ENCODE measurements around the gene CENPT. TPM values are rescaled to one million over a fixed set of nuclear protein-coding genes. Genes with fewer than 3 reads are reported as not detected.

The CENPT gene
- total RNA-seq, 6 donors from 2014 or later: 30.6 to 201 (median 50.6) TPM

DNA sequence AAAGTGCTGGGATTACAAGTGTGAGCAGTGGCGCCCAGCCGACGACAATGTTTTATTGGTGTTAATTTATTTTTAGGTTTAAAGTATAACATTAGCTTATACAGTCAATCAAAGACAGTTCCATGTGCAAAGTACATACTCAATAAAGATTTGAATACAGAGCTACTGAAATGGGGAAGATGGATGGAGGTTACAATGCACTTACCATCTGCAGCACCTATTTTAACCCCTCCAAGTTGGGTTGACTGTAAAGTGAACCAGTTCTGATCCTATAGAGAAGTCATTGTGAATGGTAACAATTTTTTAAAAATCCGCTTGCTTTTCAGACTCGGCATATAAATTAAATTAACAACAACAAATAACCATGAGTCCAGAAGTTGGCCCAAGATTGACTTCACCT, 44.9 kb upstream of the CENPT start:
- H3K4me1 ChIP-seq: peaks cover 28 to 44% (median 33%) of the 10 kb centered on the region in 4 donors
- H3K9me3 ChIP-seq: no peaks in the 10 kb centered on the region
- no peak for DNase-seq
- H3K4me3 ChIP-seq: peak overlapping the region in 3 of 4 donors; percentile 78 to 97 (median 90)
- TF ChIP-seq POLR2A (IDR thresholded peaks at IDR 0.05) (no peak), EP300 (IDR thresholded peaks at IDR 0.05) (no peak), POLR2AphosphoS5 (IDR thresholded peaks at IDR 0.05) (no peak)
- TF ChIP-seq, protein P1, sequence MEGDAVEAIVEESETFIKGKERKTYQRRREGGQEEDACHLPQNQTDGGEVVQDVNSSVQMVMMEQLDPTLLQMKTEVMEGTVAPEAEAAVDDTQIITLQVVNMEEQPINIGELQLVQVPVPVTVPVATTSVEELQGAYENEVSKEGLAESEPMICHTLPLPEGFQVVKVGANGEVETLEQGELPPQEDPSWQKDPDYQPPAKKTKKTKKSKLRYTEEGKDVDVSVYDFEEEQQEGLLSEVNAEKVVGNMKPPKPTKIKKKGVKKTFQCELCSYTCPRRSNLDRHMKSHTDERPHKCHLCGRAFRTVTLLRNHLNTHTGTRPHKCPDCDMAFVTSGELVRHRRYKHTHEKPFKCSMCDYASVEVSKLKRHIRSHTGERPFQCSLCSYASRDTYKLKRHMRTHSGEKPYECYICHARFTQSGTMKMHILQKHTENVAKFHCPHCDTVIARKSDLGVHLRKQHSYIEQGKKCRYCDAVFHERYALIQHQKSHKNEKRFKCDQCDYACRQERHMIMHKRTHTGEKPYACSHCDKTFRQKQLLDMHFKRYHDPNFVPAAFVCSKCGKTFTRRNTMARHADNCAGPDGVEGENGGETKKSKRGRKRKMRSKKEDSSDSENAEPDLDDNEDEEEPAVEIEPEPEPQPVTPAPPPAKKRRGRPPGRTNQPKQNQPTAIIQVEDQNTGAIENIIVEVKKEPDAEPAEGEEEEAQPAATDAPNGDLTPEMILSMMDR (IDR thresholded peaks at IDR 0.05): no peak
- 74 to 77% methylated on average over 5 of the region's 5 CpGs for WGBS, 2 donors
- peak overlapping the region; percentile 23 to 97 (median 86) for H3K27ac ChIP-seq
- no peaks in the 10 kb centered on the region for H3K36me3 ChIP-seq
- ATAC-seq (ENCODE audit: low FRiP score in 2 of 2): no peak
- no peaks in the 10 kb centered on the region for H3K27me3 ChIP-seq

DNA sequence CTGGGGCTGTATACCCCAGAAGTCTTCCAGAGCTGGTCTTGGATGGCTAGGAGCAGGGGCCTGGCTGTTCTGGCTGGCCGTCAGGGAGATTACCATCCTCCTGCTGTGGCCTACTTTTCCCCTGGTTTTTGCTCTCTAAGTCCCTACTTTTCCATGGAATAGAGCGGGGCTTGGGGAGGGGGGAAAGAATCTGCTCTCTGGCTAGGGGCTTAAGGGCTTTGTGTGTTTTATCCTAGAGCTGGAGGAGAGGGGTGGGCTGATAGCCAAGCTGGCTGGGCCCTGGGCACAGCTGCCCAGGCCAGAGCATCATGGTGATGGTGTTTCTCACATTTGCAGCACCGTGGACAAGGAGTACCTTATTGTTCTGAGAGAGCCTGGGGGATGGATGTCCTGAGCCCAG, 40.8 kb upstream of the CENPT start:
- peaks cover 4 to 32% (median 15%) of the 10 kb centered on the region in 4 donors for H3K4me1 ChIP-seq
- no peak for ATAC-seq (ENCODE audit: low FRiP score in 2 of 2)
- TF ChIP-seq EP300 (IDR thresholded peaks at IDR 0.05) (no peak), POLR2AphosphoS5 (IDR thresholded peaks at IDR 0.05) (no peak), POLR2A (IDR thresholded peaks at IDR 0.05) (no peak)
- TF ChIP-seq, protein P1 (IDR thresholded peaks at IDR 0.05): no peak
- H3K27me3 ChIP-seq: no peaks in the 10 kb centered on the region
- no peaks in the 10 kb centered on the region for H3K9me3 ChIP-seq
- no peak overlapping the region for H3K4me3 ChIP-seq
- no peak for DNase-seq
- peaks cover 0 to 27% (median 16%) of the 10 kb centered on the region in 4 donors for H3K36me3 ChIP-seq
- WGBS, 2 donors: 76 to 79% methylated on average over 2 to 3 of the region's 3 CpGs
- H3K27ac ChIP-seq: no peak overlapping the region

DNA sequence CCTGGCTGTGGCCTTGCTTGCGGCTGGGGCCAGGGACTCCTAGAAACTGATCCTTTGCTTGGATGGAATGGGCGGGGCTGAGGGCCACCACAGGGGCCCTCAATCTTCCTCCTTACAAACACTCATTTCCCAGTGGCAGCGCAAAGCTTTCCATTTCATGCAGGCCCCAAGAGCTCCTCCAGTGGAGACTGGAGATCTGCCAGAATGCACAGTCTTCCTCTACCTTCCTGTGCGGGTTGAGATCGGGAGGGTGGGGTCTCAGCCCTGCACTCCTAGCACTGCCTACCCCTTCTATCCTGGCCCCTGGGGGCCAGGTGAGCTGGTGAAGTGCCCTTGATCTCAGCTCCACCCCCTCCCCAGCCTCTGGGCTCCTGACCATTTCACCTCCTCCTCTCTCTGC, 38.9 kb upstream of the CENPT start:
- DNase-seq (peak in 1 of 2 donors; percentile 76), ATAC-seq (ENCODE audit: low FRiP score in 2 of 2) (peak in 1 of 2 donors; percentile 56)
- H3K4me1 ChIP-seq: peaks cover 0 to 26% (median 8%) of the 10 kb centered on the region in 4 donors
- H3K36me3 ChIP-seq: peaks cover 14 to 47% (median 36%) of the 10 kb centered on the region in 4 donors
- H3K9me3 ChIP-seq: no peaks in the 10 kb centered on the region
- no peak overlapping the region for H3K4me3 ChIP-seq
- TF ChIP-seq POLR2AphosphoS5 (IDR thresholded peaks at IDR 0.05): no peak
- TF ChIP-seq EP300 (IDR thresholded peaks at IDR 0.05): no peak
- TF ChIP-seq, protein P1 (IDR thresholded peaks at IDR 0.05): no peak
- no peak for TF ChIP-seq POLR2A (IDR thresholded peaks at IDR 0.05)
- WGBS, 2 donors: 50 to 81% methylated on average over 5 of the region's 5 CpGs
- H3K27ac ChIP-seq: peak overlapping the region in 3 of 4 donors; percentile 19 to 60 (median 53)
- no peaks in the 10 kb centered on the region for H3K27me3 ChIP-seq

DNA sequence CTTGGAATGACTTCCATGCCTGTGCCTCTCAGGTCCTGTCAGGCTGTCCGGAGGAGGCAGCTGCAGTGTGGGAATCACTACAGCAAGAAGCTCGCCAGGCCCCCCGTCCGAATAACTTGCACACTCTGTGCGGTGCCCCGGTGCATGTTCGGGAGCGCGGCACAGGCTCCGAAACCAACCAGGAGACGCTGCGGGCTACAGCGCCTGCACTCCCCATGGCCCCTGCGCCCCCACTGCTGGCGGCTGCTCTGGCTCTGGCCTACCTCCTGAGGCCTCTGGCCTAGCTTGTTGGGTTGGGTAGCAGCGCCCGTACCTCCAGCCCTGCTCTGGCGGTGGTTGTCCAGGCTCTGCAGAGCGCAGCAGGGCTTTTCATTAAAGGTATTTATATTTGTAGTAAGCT, 38.5 kb upstream of the CENPT start:
- Histone ChIP-seq H3K4me3 (no peak overlapping the region), H3K27me3 (no peaks in the 10 kb centered on the region), H3K27ac (peak overlapping the region in 3 of 4 donors; percentile 19 to 60 (median 53)), H3K36me3 (peaks cover 18 to 51% (median 40%) of the 10 kb centered on the region in 4 donors), H3K9me3 (no peaks in the 10 kb centered on the region), H3K4me1 (peaks cover 0 to 26% (median 8%) of the 10 kb centered on the region in 4 donors)
- ATAC-seq (ENCODE audit: low FRiP score in 2 of 2) (no peak), DNase-seq (peak in 1 of 2 donors; percentile 78)
- 86 to 95% methylated on average over 7 to 19 of the region's 19 CpGs for WGBS, 2 donors
- TF ChIP-seq POLR2AphosphoS5 (IDR thresholded peaks at IDR 0.05) (no peak), EP300 (IDR thresholded peaks at IDR 0.05) (no peak), POLR2A (IDR thresholded peaks at IDR 0.05) (no peak)
- TF ChIP-seq, protein P1 (IDR thresholded peaks at IDR 0.05): no peak

DNA sequence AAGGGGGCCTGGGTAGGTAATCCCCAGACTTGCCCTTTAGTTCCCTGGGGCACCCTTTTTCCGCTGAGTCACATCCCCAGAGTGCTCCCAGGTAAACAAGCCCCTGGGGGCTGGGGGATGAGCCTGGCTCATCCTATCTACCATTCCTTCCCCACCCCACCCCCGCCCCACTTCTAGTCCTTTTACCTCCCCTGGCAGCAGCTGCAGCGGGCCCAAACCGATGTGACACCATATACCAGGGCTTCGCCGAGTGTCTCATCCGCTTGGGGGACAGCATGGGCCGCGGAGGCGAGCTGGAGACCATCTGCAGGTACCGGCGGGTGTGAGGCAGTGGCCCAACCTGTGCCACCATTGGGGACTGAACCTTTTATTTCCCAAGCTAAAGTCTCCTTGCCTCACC, 38.1 kb upstream of the CENPT start:
- DNase-seq (no peak), ATAC-seq (ENCODE audit: low FRiP score in 2 of 2) (no peak)
- H3K36me3 ChIP-seq: peaks cover 23 to 55% (median 44%) of the 10 kb centered on the region in 4 donors
- H3K9me3 ChIP-seq: no peaks in the 10 kb centered on the region
- 90 to 92% methylated on average over 10 to 11 of the region's 12 CpGs for WGBS, 2 donors
- H3K27ac ChIP-seq: peak overlapping the region in 3 of 4 donors; percentile 1 to 60 (median 53)
- H3K4me1 ChIP-seq: peaks cover 0 to 26% (median 8%) of the 10 kb centered on the region in 4 donors
- H3K4me3 ChIP-seq: no peak overlapping the region
- TF ChIP-seq, protein P1 (IDR thresholded peaks at IDR 0.05): no peak
- H3K27me3 ChIP-seq: no peaks in the 10 kb centered on the region

Measured in upper lobe of left lung (tissue), 6 donors.